Sigmoid colon (tissue), 7 donors: ENCODE measurements around the gene SUSD4. TPM values are rescaled to one million over a fixed set of nuclear protein-coding genes. Genes with fewer than 3 reads are reported as not detected.

Experiments used
- DNase-seq: peaks from one replicate; pipeline ENCODE4 v3.0.0-alpha.2; 2019
- H3K27ac ChIP-seq, 4 donors: fragments of 200-600 bp; sonication (generic); one replicate each; pipeline ENCODE4 v1.5.1; 2016 to 2019; ENCODE audit warnings: mild to moderate bottlenecking in 1 of 4
- H3K27me3 ChIP-seq, 3 donors: fragments of 200-600 bp; sonication (generic); one replicate each; pipeline ENCODE4 v1.5.1; 2019; ENCODE audit warnings: mild to moderate bottlenecking in 1 of 3
- H3K36me3 ChIP-seq, 4 donors: fragments of 200-600 bp; sonication (generic); one replicate each; pipeline ENCODE4 v1.5.1; 2016 to 2019
- H3K4me1 ChIP-seq, 4 donors: fragments of 200-600 bp; sonication (generic); one replicate each; pipeline ENCODE4 v1.5.1; 2017 to 2019
- H3K4me3 ChIP-seq, 4 donors: fragments of 200-600 bp; sonication (generic); one replicate each; pipeline ENCODE4 v1.5.1; 2017 to 2019; ENCODE audit warnings: mild to moderate bottlenecking in 2 of 4, moderate library complexity in 1 of 4
- H3K9me3 ChIP-seq, 4 donors: fragments of 200-600 bp in 3 of 4; sonication (generic) in 3 of 4; one replicate each; pipeline versions ENCODE4 v1.5.1 to v1.6.1; 2013 to 2019
- CTCF ChIP-seq, 4 experiments: fragments of 450-650 bp in 3 of 4; fragments of 200-600 bp in 1 of 4; IDR thresholded peaks; one replicate each; pipeline ENCODE4 v1.5.1; 2016 to 2019; ENCODE audit warnings: antibody characterized with exemption in 4 of 4, mild to moderate bottlenecking in 3 of 4, moderate library complexity in 2 of 4
- EP300 ChIP-seq, 4 donors: sonication (generic); formaldehyde crosslinking; IDR thresholded peaks; one replicate each; pipeline ENCODE4 v1.6.1; 2017; ENCODE audit warnings: antibody characterized with exemption in 4 of 4
- POLR2A ChIP-seq, 2 donors: fragments of 450-650 bp; IDR thresholded peaks; one replicate each; pipeline ENCODE4 v1.6.1; 2016; ENCODE audit warnings: antibody characterized with exemption in 2 of 2, mild to moderate bottlenecking in 2 of 2, moderate library complexity in 2 of 2
- POLR2AphosphoS5 ChIP-seq, 4 donors: sonication (generic); formaldehyde crosslinking; IDR thresholded peaks; one replicate each; pipeline ENCODE4 v1.6.1; 2017; ENCODE audit warnings: antibody characterized with exemption in 4 of 4
- WGBS, 2 donors: extraction: QIAGEN DNeasy Blood & Tissue Kit; methylation state at CpG; one replicate each; pipeline ENCODE4 v1.1.7; 2013; 5-methylcytosine and 5-hydroxymethylcytosine counted together
- intact Hi-C: fragments of 100-400 bp; cut with DNase I; formaldehyde crosslinking; loops from one replicate; pipeline ENCODE4 v1.15.1; 2023
- polyA plus RNA-seq, 3 donors: library from polyadenylated mRNA; stranded (reverse); fragments of 200-250 nt; gene quantifications; one replicate each; pipeline ENCODE4 v1.2.3, GENCODE V29; 2013
- total RNA-seq, 4 donors: library from RNA; depleted of rRNA; stranded (reverse); fragments of >200 nt; gene quantifications; one replicate each; pipeline ENCODE4 v1.1.0, GENCODE V29; 2016
- donor health status: healthy with polysubstance abuse.
- donor health status: Bipolar disorder and iron deficiency.
- donor health status: healthy.

Gene SUSD4
- total and polyA plus RNA-seq, 7 donors, result 0.57 to 3.9 (median 0.82) TPM; not detected in 1

- intact Hi-C loops, result no loop called here
- H3K36me3 ChIP-seq, result no peaks in the 10 kb centered on the region
- no peak overlapping the region for H3K27ac ChIP-seq
- H3K27me3 ChIP-seq, result no peaks in the 10 kb centered on the region
- WGBS, 2 donors, result 71 to 83% methylated on average over 3 of the region's 3 CpGs
- TF ChIP-seq CTCF (IDR thresholded peaks at IDR 0.05) (no peak), POLR2AphosphoS5 (IDR thresholded peaks at IDR 0.05) (no peak), EP300 (IDR thresholded peaks at IDR 0.05) (no peak), POLR2A (IDR thresholded peaks at IDR 0.05) (no peak)
- H3K9me3 ChIP-seq, result no peaks in the 10 kb centered on the region
- H3K4me3 ChIP-seq, result no peak overlapping the region
- H3K4me1 ChIP-seq, result no peaks in the 10 kb centered on the region
- DNase-seq, result no peak
Measured at GRCh38 chr1:223322868-223323267, 41.1 kb downstream of the SUSD4 start.

GRCh38 chr1:223320959-223321358, 43.0 kb downstream of the SUSD4 start:
- Histone ChIP-seq H3K27ac (no peak overlapping the region), H3K4me3 (no peak overlapping the region), H3K4me1 (no peaks in the 10 kb centered on the region), H3K9me3 (no peaks in the 10 kb centered on the region), H3K27me3 (no peaks in the 10 kb centered on the region), H3K36me3 (no peaks in the 10 kb centered on the region)
- intact Hi-C loops, result no loop called here
- TF ChIP-seq POLR2A (IDR thresholded peaks at IDR 0.05), result no peak
- no peak for TF ChIP-seq CTCF (IDR thresholded peaks at IDR 0.05)
- no peak for DNase-seq
- WGBS, 2 donors, result 87 to 90% methylated on average over 6 of the region's 6 CpGs

- H3K4me3 ChIP-seq, result no peak overlapping the region
- DNase-seq, result no peak
- no peaks in the 10 kb centered on the region for H3K27me3 ChIP-seq
- H3K4me1 ChIP-seq, result no peaks in the 10 kb centered on the region
- no peaks in the 10 kb centered on the region for H3K36me3 ChIP-seq
- intact Hi-C loops, result no loop called here
- WGBS, 2 donors, result 86 to 87% methylated on average over 11 of the region's 11 CpGs
- TF ChIP-seq POLR2A (IDR thresholded peaks at IDR 0.05) (no peak), POLR2AphosphoS5 (IDR thresholded peaks at IDR 0.05) (no peak), EP300 (IDR thresholded peaks at IDR 0.05) (no peak), CTCF (IDR thresholded peaks at IDR 0.05) (no peak)
- H3K9me3 ChIP-seq, result no peaks in the 10 kb centered on the region
- no peak overlapping the region for H3K27ac ChIP-seq
Measured at GRCh38 chr1:223319905-223320580, 43.9 kb downstream of the SUSD4 start.

GRCh38 chr1:223319398-223319797, 44.6 kb downstream of the SUSD4 start:
- Histone ChIP-seq H3K27me3 (no peaks in the 10 kb centered on the region), H3K9me3 (no peaks in the 10 kb centered on the region), H3K4me3 (no peak overlapping the region), H3K27ac (no peak overlapping the region), H3K4me1 (no peaks in the 10 kb centered on the region), H3K36me3 (no peaks in the 10 kb centered on the region)
- 80 to 87% methylated on average over 3 of the region's 3 CpGs for WGBS, 2 donors
- intact Hi-C loops, result no loop called here
- no peak for TF ChIP-seq POLR2AphosphoS5 (IDR thresholded peaks at IDR 0.05)
- TF ChIP-seq EP300 (IDR thresholded peaks at IDR 0.05), result no peak
- TF ChIP-seq CTCF (IDR thresholded peaks at IDR 0.05), result no peak
- TF ChIP-seq POLR2A (IDR thresholded peaks at IDR 0.05), result no peak
- no peak for DNase-seq

- DNase-seq, result no peak
- H3K4me1 ChIP-seq, result peaks cover 0 to 3% (median 0%) of the 10 kb centered on the region in 4 donors
- WGBS, 2 donors, result 96% methylated on average over 3 of the region's 3 CpGs
- intact Hi-C loops, result no loop called here
- H3K27ac ChIP-seq, result no peak overlapping the region
- H3K9me3 ChIP-seq, result no peaks in the 10 kb centered on the region
- H3K36me3 ChIP-seq, result no peaks in the 10 kb centered on the region
- H3K27me3 ChIP-seq, result no peaks in the 10 kb centered on the region
- TF ChIP-seq CTCF (IDR thresholded peaks at IDR 0.05) (no peak), POLR2AphosphoS5 (IDR thresholded peaks at IDR 0.05) (no peak), EP300 (IDR thresholded peaks at IDR 0.05) (no peak), POLR2A (IDR thresholded peaks at IDR 0.05) (no peak)
- H3K4me3 ChIP-seq, result no peak overlapping the region
Measured at GRCh38 chr1:223316082-223316481, 47.9 kb downstream of the SUSD4 start.
